Measurements from ENCODE around the gene SLC44A5.
"Not testable (repeated sequence)": the region's sequence is repeated elsewhere in the genome, so short reads cannot be mapped to it uniquely, and the experiment has no call there.

Gene SLC44A5

GRCh38 chr1:75449998-75450397 lies 160.9 kb downstream of the SLC44A5 start:
- DNase-seq (ENCODE audit: low read depth) = no peak

- no peak for DNase-seq (ENCODE audit: low read depth)
Observed at GRCh38 chr1:75444220-75444619, 166.7 kb downstream of the SLC44A5 start.

GRCh38 chr1:75440274-75440673 lies 170.6 kb downstream of the SLC44A5 start:
- DNase-seq (ENCODE audit: low read depth) = no peak

- no peak for DNase-seq (ENCODE audit: low read depth)
Observed at GRCh38 chr1:75438355-75438754, 172.6 kb downstream of the SLC44A5 start.

GRCh38 chr1:75431843-75432242 lies 179.1 kb downstream of the SLC44A5 start:
- DNase-seq (ENCODE audit: low read depth) = no peak

GRCh38 chr1:75430526-75430925 lies 180.4 kb downstream of the SLC44A5 start:
- no peak for DNase-seq (ENCODE audit: low read depth)

- no peak for DNase-seq (ENCODE audit: low read depth)
Observed at GRCh38 chr1:75426688-75427087, 184.2 kb downstream of the SLC44A5 start.

GRCh38 chr1:75425001-75425650 lies 185.8 kb downstream of the SLC44A5 start:
- no peak for DNase-seq (ENCODE audit: low read depth)

- DNase-seq (ENCODE audit: low read depth) = no peak
Observed at GRCh38 chr1:75423616-75424015, 187.3 kb downstream of the SLC44A5 start.

GRCh38 chr1:75423136-75423535 lies 187.8 kb downstream of the SLC44A5 start:
- DNase-seq (ENCODE audit: low read depth) = no peak

- no peak for DNase-seq (ENCODE audit: low read depth)
Observed at GRCh38 chr1:75421371-75421770, 189.5 kb downstream of the SLC44A5 start.

GRCh38 chr1:75415187-75415586 lies 195.7 kb downstream of the SLC44A5 start:
- DNase-seq (ENCODE audit: low read depth) = no peak

- no peak for DNase-seq (ENCODE audit: low read depth)
Observed at GRCh38 chr1:75412616-75413015, 198.3 kb downstream of the SLC44A5 start.

GRCh38 chr1:75404681-75405080 lies 206.2 kb downstream of the SLC44A5 start:
- not testable (repeated sequence) for DNase-seq (ENCODE audit: low read depth)

GRCh38 chr1:75403147-75403646 lies 207.7 kb downstream of the SLC44A5 start:
- DNase-seq (ENCODE audit: low read depth) = not testable (repeated sequence)

- DNase-seq (ENCODE audit: low read depth) = no peak
Observed at GRCh38 chr1:75400716-75401115, 210.2 kb downstream of the SLC44A5 start.

- DNase-seq (ENCODE audit: low read depth) = no peak
Observed at GRCh38 chr1:75396745-75397144, 214.2 kb downstream of the SLC44A5 start.

GRCh38 chr1:75396260-75396659 lies 214.7 kb downstream of the SLC44A5 start:
- DNase-seq (ENCODE audit: low read depth) = no peak

- DNase-seq (ENCODE audit: low read depth) = no peak
Observed at GRCh38 chr1:75394386-75395139, 216.4 kb downstream of the SLC44A5 start.

GRCh38 chr1:75392278-75392677 lies 218.6 kb downstream of the SLC44A5 start:
- no peak for DNase-seq (ENCODE audit: low read depth)

- DNase-seq (ENCODE audit: low read depth) = not testable (repeated sequence)
Observed at GRCh38 chr1:75375476-75376447, 235.2 kb downstream of the SLC44A5 start.

- DNase-seq (ENCODE audit: low read depth) = no peak
Observed at GRCh38 chr1:75373542-75374159, 237.3 kb downstream of the SLC44A5 start.

Data from activated T-helper 9 cell treated with anti-CD3 and anti-CD28 coated beads, Interleukin-2, amount 50 U/mL, for 16 hours (primary cell).